ENCODE results near the gene RAB3D.

DNA sequence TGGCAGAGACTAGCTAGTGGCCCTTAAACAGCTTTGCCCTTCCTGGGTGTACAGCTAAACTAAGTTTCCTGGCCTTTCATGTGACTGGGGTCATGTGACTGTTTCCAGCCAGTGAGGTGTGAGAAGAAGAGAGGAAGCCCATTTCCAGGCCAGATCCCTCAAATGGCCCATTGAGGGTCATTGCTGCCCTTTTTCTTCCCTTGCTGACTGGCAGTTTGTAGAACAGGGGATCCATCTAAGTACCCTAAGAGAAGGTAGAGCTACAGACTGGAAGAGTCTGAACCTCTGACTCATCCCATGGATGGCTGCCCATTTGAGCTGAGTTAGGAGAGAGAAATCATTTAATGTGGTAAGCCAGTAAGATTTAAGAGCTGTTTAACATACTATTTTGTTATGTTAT is 37.8 kb upstream of the RAB3D start:
- TF ChIP-seq, protein P1, sequence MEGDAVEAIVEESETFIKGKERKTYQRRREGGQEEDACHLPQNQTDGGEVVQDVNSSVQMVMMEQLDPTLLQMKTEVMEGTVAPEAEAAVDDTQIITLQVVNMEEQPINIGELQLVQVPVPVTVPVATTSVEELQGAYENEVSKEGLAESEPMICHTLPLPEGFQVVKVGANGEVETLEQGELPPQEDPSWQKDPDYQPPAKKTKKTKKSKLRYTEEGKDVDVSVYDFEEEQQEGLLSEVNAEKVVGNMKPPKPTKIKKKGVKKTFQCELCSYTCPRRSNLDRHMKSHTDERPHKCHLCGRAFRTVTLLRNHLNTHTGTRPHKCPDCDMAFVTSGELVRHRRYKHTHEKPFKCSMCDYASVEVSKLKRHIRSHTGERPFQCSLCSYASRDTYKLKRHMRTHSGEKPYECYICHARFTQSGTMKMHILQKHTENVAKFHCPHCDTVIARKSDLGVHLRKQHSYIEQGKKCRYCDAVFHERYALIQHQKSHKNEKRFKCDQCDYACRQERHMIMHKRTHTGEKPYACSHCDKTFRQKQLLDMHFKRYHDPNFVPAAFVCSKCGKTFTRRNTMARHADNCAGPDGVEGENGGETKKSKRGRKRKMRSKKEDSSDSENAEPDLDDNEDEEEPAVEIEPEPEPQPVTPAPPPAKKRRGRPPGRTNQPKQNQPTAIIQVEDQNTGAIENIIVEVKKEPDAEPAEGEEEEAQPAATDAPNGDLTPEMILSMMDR (IDR thresholded peaks at IDR 0.05; ENCODE audit: low read depth, low read length), result no peak
- TF ChIP-seq, protein P2, sequence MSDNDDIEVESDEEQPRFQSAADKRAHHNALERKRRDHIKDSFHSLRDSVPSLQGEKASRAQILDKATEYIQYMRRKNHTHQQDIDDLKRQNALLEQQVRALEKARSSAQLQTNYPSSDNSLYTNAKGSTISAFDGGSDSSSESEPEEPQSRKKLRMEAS (IDR thresholded peaks at IDR 0.05; ENCODE audit: low read depth, low read length), result peak; percentile 87

Measured in NB4 (cell line).